Trophoblast cell (in vitro differentiated cells and primary cell): ENCODE results near the gene WDR36.
"Not testable (repeated sequence)": the region's sequence is repeated elsewhere in the genome, so short reads cannot be mapped to it uniquely, and the experiment has no call there.

Experiments
- DNase-seq, 2 donors: peaks; one replicate each; pipeline ENCODE4 v3.0.0-alpha.2; 2016
- H2AFZ ChIP-seq: 2 replicates; pipeline ENCODE4 v1.6.1; 2013; ENCODE audit warnings: low read length, moderate library complexity, mild to moderate bottlenecking; ENCODE audit not compliant: insufficient read depth, poor library complexity
- H2AK5ac ChIP-seq: 2 replicates; pipeline ENCODE4 v1.6.1; 2013; ENCODE audit warnings: mild to moderate bottlenecking, low read length
- H2BK120ac ChIP-seq: 2 replicates; pipeline ENCODE4 v1.6.1; 2013; ENCODE audit warnings: low read length, mild to moderate bottlenecking, moderate library complexity; ENCODE audit not compliant: insufficient read depth, poor library complexity
- H2BK12ac ChIP-seq: 2 replicates; pipeline ENCODE4 v1.6.1; 2013; ENCODE audit warnings: mild to moderate bottlenecking, low read length, moderate library complexity
- H2BK5ac ChIP-seq: 2 replicates; pipeline ENCODE4 v1.6.1; 2013; ENCODE audit warnings: low read length, low read depth, moderate library complexity, mild to moderate bottlenecking; ENCODE audit not compliant: poor library complexity
- H3K14ac ChIP-seq: 2 replicates; pipeline ENCODE4 v1.6.1; 2013; ENCODE audit warnings: mild to moderate bottlenecking, low read length
- H3K18ac ChIP-seq: 2 replicates; pipeline ENCODE4 v1.6.1; 2013; ENCODE audit warnings: mild to moderate bottlenecking, low read length
- H3K23ac ChIP-seq: 2 replicates; pipeline ENCODE4 v1.6.1; 2013; ENCODE audit warnings: low read length
- H3K27ac ChIP-seq: 2 replicates; pipeline ENCODE4 v1.5.1; 2013; ENCODE audit warnings: low read depth, mild to moderate bottlenecking, inconsistent platforms, low read length, moderate library complexity
- H3K27me3 ChIP-seq: 2 replicates; pipeline ENCODE4 v1.6.1; 2013; ENCODE audit warnings: inconsistent platforms, mild to moderate bottlenecking, low read length, moderate library complexity; ENCODE audit not compliant: insufficient read depth
- H3K36me3 ChIP-seq, 2 experiments: 1 replicate in 1 of 2; 2 replicates in 1 of 2; pipeline ENCODE4 v1.6.1; 2013; ENCODE audit warnings: low read length in 2 of 2, mild to moderate bottlenecking in 2 of 2, moderate library complexity in 1 of 2; ENCODE audit not compliant: insufficient read depth in 2 of 2, control insufficient read depth in 1 of 2
- H3K4ac ChIP-seq: 2 replicates; pipeline ENCODE4 v1.6.1; 2013; ENCODE audit warnings: low read depth, mild to moderate bottlenecking, low read length, moderate library complexity
- H3K4me1 ChIP-seq, 2 experiments: 1 replicate in 1 of 2; 2 replicates in 1 of 2; pipeline ENCODE4 v1.6.1; 2013; ENCODE audit warnings: low read length in 2 of 2, mild to moderate bottlenecking in 2 of 2, moderate library complexity in 1 of 2; ENCODE audit not compliant: insufficient read depth in 2 of 2, control insufficient read depth in 1 of 2
- H3K4me2 ChIP-seq: 2 replicates; pipeline ENCODE4 v1.6.1; 2013; ENCODE audit warnings: inconsistent platforms, mild to moderate bottlenecking, low read length, moderate library complexity
- H3K4me3 ChIP-seq: 2 replicates; pipeline ENCODE4 v1.5.1; 2013; ENCODE audit warnings: mild to moderate bottlenecking, low read depth, low read length, inconsistent platforms
- H3K79me1 ChIP-seq: one replicate; pipeline ENCODE4 v1.6.1; 2013; ENCODE audit warnings: low read length
- H3K79me2 ChIP-seq: 2 replicates; pipeline ENCODE4 v1.6.1; 2013; ENCODE audit warnings: low read length, mild to moderate bottlenecking; ENCODE audit not compliant: control insufficient read depth, insufficient read depth, poor library complexity
- H3K9ac ChIP-seq: 2 replicates; pipeline ENCODE4 v1.6.1; 2013; ENCODE audit warnings: mild to moderate bottlenecking, low read length
- H3K9me3 ChIP-seq: 2 replicates; pipeline ENCODE4 v1.6.1; 2013; ENCODE audit warnings: low read depth, mild to moderate bottlenecking, control low read depth, inconsistent platforms, low read length; ENCODE audit not compliant: insufficient read depth
- H4K12ac ChIP-seq: 2 replicates; pipeline ENCODE4 v1.6.1; 2013; ENCODE audit warnings: low read depth, mild to moderate bottlenecking, low read length, moderate library complexity
- H4K8ac ChIP-seq: 2 replicates; pipeline ENCODE4 v1.6.1; 2013; ENCODE audit warnings: low read depth, mild to moderate bottlenecking, low read length, moderate library complexity
- H4K91ac ChIP-seq: one replicate; pipeline ENCODE4 v1.6.1; 2013; ENCODE audit warnings: low read depth, mild to moderate bottlenecking, low read length, moderate library complexity
- WGBS: extraction: QIAGEN DNeasy Blood & Tissue Kit; methylation state at CpG from one replicate; pipeline ENCODE4 v1.1.7; 2013; ENCODE audit warnings: missing lambda C conversion rate; ENCODE audit not compliant: insufficient read length, insufficient coverage; ENCODE audit errors: extremely low coverage; 5-methylcytosine and 5-hydroxymethylcytosine counted together

WDR36 gene

DNA sequence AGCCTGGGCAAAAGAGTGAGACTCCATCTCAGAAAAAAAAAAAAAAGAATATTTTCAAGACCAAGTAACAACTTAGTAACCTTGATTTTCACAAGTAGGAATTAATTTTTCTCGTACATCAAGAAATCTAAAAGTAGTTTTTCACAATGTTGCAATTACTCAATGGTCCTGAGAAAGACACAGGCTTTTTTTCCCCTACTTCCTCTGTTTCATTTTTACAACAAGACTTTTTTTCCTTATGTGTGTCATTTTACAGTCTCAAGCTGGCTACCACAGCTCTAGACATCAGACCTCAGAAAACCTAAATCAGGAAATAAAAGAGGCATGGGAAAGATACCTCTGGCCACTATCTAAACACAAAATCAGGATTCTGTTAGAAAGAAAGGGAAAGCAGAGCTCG lies 45.9 kb downstream of the WDR36 start:
- no peaks in the 10 kb centered on the region for H3K36me3 ChIP-seq

DNA sequence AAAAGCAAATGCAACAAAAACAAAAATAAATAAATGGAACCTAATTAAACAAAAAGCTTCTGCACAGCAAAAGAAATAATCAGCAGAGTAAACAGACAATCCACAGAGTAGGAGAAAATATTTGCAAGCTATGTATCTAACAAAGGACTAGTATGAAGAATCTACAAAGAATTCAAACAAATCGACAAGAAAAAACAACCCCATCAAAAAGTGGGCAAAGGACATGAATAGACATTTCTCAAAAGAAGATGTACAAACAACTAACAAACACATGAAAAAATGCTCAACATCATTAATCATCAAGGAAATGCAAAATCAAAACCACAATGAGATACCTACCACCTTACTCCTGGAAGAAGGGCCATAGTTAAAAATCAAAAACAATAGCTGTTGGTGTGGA lies 49.3 kb downstream of the WDR36 start:
- H3K18ac ChIP-seq, H3K4me2 ChIP-seq, H3K36me3 ChIP-seq, H2BK12ac ChIP-seq, H3K9ac ChIP-seq, H3K4ac ChIP-seq, H3K4me1 ChIP-seq, H3K27me3 ChIP-seq, H4K8ac ChIP-seq, H3K9me3 ChIP-seq, DNase-seq, H4K12ac ChIP-seq, H3K23ac ChIP-seq, H2BK120ac ChIP-seq, H2AK5ac ChIP-seq, H3K4me3 ChIP-seq, H3K27ac ChIP-seq, H3K79me2 ChIP-seq, H2BK5ac ChIP-seq, H2AFZ ChIP-seq, H3K14ac ChIP-seq, H3K79me1 ChIP-seq, H4K91ac ChIP-seq: not testable (repeated sequence)
- no CpG with 5 or more reads among the region's 1 CpG for WGBS

More for the DNA sequence above, 45.9 kb downstream of the WDR36 start:
- no peak for DNase-seq
- H4K12ac ChIP-seq = no peak overlapping the region
- H2BK12ac ChIP-seq = no peak overlapping the region
- H3K27me3 ChIP-seq = no peaks in the 10 kb centered on the region
- H4K91ac ChIP-seq = no peak overlapping the region
- peaks cover 1% of the 10 kb centered on the region for H3K79me1 ChIP-seq
- H2AFZ ChIP-seq = no peak overlapping the region
- no peak overlapping the region for H3K4me3 ChIP-seq
- no peaks in the 10 kb centered on the region for H3K9me3 ChIP-seq
- no peak overlapping the region for H2BK120ac ChIP-seq
- no CpG with 5 or more reads among the region's 2 CpGs for WGBS
- no peak overlapping the region for H3K9ac ChIP-seq
- H3K4me2 ChIP-seq = no peak overlapping the region
- no peak overlapping the region for H3K27ac ChIP-seq
- H2AK5ac ChIP-seq = no peak overlapping the region
- H2BK5ac ChIP-seq = no peak overlapping the region
- H3K4me1 ChIP-seq = peaks cover 0 to 2% of the 10 kb centered on the region in 2 experiments
- no peaks in the 10 kb centered on the region for H3K79me2 ChIP-seq
- no peak overlapping the region for H3K18ac ChIP-seq
- H3K4ac ChIP-seq = no peak overlapping the region
- no peak overlapping the region for H3K23ac ChIP-seq
- H4K8ac ChIP-seq = no peak overlapping the region
- no peak overlapping the region for H3K14ac ChIP-seq

DNA sequence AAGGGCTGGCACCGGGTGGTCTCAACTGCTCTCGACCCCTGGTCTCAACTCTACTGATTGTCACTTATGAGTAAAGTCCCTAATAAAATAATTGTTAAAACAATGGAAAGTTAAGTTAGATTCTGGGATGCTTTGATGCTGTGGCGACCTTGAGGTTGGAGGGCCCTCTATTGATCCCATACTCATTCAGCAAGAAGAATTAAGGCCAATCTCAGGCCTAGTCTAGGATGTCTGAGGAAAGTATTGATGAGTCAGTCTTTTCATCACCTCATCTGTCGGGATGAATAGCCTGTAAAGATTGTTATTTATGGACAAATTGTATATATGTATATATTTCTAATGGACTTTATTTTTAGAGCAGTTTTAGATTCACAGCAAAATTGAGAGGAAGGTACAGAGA lies 50.8 kb downstream of the WDR36 start:
- Histone ChIP-seq H3K4me3 (no peak overlapping the region), H4K8ac (no peak overlapping the region), H3K14ac (no peak overlapping the region), H2BK12ac (no peak overlapping the region), H3K27ac (no peak overlapping the region), H2BK120ac (no peak overlapping the region), H2AFZ (no peak overlapping the region), H3K79me2 (no peaks in the 10 kb centered on the region), H3K36me3 (no peaks in the 10 kb centered on the region), H3K4me1 (no peaks in the 10 kb centered on the region), H4K12ac (no peak overlapping the region), H3K79me1 (no peaks in the 10 kb centered on the region), H3K9ac (no peak overlapping the region), H3K4ac (no peak overlapping the region), H3K27me3 (no peaks in the 10 kb centered on the region), H4K91ac (no peak overlapping the region), H3K18ac (no peak overlapping the region), H3K4me2 (no peak overlapping the region), H2AK5ac (no peak overlapping the region), H3K23ac (no peak overlapping the region), H3K9me3 (no peaks in the 10 kb centered on the region), H2BK5ac (no peak overlapping the region)
- DNase-seq = no peak
- no CpG with 5 or more reads among the region's 4 CpGs for WGBS

DNA sequence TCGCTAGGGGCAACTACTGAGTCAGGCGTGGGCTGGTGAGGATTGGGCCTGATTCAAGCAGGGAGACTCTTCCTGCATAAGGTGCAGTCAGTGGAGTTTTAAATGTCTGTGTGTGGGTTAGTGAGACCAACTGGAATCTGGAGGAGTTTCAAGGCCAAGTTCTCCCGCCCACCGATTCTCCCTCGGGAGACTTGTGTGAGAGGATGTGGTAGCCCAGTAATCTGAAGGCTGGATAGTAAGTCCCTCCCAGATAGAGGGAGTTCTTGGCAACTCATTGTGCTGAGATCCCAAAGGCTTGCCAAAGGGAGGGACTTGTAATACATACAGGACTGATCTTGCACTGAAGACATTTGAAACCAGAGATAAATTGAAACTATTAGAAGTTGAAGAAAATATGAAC lies 51.8 kb downstream of the WDR36 start:
- no peaks in the 10 kb centered on the region for H3K4me1 ChIP-seq
- no peaks in the 10 kb centered on the region for H3K79me1 ChIP-seq
- no peak overlapping the region for H3K27ac ChIP-seq
- H3K9ac ChIP-seq = no peak overlapping the region
- H3K4me3 ChIP-seq = no peak overlapping the region
- H2BK12ac ChIP-seq = no peak overlapping the region
- no peak overlapping the region for H3K14ac ChIP-seq
- no peak overlapping the region for H4K91ac ChIP-seq
- H3K79me2 ChIP-seq = no peaks in the 10 kb centered on the region
- no peak overlapping the region for H2BK5ac ChIP-seq
- WGBS = no CpG with 5 or more reads among the region's 5 CpGs
- H4K8ac ChIP-seq = no peak overlapping the region
- H4K12ac ChIP-seq = no peak overlapping the region
- H2BK120ac ChIP-seq = no peak overlapping the region
- no peaks in the 10 kb centered on the region for H3K27me3 ChIP-seq
- no peaks in the 10 kb centered on the region for H3K36me3 ChIP-seq
- H3K4ac ChIP-seq = no peak overlapping the region
- H2AK5ac ChIP-seq = no peak overlapping the region
- H3K18ac ChIP-seq = no peak overlapping the region
- no peak overlapping the region for H2AFZ ChIP-seq
- no peaks in the 10 kb centered on the region for H3K9me3 ChIP-seq
- H3K23ac ChIP-seq = no peak overlapping the region
- no peak overlapping the region for H3K4me2 ChIP-seq
- DNase-seq = no peak
